Measurements from ENCODE around the gene DIP2C.

DIP2C gene

DNA sequence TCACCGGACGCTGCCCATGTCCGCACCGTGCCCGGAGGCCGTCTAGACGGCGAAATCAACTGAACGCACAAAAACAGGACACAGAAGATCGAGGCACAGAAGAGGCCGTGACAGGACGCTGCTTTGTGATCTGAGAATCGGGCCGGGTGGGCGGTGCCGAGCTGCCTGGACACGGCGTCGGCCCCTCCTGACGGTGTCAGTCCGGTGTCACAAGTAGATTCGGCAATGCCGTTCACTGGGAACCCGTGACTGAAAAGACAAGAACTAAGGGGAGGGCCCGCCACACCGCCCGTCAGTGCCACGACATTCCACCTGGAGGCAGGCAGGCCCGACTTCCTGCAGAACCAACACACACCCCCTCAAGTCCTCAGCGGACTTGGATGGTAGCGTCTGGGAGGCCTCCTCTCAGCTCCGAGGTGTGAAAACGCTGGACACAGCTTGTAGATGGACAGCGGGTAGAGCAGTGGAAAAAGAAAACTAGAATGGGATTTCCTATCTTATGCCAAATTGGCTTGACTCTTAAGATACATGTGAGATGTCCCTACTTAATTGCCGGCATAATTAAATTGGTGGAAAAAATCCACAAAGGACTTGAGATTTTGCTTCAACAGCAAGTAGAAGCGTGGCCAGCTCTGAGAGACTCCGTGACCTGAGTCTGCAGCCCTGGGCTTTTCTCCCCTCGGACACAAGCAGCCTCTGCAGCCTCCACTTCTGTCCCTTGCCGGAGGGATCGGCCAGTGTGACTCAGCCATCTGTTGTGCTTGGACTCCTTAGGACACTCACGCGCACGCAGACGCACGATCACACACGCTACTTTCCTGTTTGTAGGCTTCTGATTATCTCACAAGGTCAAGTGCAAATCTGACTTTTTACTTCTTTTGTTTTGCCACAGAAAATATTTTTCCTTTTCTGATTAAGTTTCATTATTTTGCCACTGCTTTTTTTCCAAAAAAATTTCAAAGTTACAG, 269.0 kb downstream of the DIP2C start:
- no peak for DNase-seq (ENCODE audit: low read depth)
- TF ChIP-seq, protein P1, sequence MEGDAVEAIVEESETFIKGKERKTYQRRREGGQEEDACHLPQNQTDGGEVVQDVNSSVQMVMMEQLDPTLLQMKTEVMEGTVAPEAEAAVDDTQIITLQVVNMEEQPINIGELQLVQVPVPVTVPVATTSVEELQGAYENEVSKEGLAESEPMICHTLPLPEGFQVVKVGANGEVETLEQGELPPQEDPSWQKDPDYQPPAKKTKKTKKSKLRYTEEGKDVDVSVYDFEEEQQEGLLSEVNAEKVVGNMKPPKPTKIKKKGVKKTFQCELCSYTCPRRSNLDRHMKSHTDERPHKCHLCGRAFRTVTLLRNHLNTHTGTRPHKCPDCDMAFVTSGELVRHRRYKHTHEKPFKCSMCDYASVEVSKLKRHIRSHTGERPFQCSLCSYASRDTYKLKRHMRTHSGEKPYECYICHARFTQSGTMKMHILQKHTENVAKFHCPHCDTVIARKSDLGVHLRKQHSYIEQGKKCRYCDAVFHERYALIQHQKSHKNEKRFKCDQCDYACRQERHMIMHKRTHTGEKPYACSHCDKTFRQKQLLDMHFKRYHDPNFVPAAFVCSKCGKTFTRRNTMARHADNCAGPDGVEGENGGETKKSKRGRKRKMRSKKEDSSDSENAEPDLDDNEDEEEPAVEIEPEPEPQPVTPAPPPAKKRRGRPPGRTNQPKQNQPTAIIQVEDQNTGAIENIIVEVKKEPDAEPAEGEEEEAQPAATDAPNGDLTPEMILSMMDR (IDR thresholded peaks at IDR 0.05; ENCODE audit: control insufficient read depth, extremely low read depth, insufficient read depth): no peak
- H3K4me3 ChIP-seq (ENCODE audit: low read depth, low read length): no peak overlapping the region

DNA sequence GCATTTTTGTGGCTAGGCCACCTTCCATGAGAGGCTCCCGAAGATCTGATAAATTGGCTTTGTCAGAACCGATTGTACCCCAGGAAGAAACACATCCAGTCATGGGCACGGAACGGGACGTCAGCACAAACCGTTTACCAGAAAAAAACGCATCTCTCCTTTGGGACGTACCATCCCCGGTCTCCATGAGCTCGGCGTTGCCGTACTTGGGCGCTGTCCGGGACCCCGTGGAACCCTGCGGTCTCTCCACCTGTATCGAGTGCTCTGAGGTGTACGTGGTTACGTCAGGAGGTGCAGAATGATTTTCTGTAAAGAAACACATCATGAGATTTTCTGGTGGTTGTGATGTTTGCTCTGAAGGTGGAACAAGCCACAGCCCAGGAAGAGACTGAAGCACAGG, 270.6 kb downstream of the DIP2C start:
- no peak overlapping the region for H3K4me3 ChIP-seq (ENCODE audit: low read depth, low read length)
- TF ChIP-seq, protein P1 (IDR thresholded peaks at IDR 0.05; ENCODE audit: control insufficient read depth, extremely low read depth, insufficient read depth): no peak
- DNase-seq (ENCODE audit: low read depth): no peak

DNA sequence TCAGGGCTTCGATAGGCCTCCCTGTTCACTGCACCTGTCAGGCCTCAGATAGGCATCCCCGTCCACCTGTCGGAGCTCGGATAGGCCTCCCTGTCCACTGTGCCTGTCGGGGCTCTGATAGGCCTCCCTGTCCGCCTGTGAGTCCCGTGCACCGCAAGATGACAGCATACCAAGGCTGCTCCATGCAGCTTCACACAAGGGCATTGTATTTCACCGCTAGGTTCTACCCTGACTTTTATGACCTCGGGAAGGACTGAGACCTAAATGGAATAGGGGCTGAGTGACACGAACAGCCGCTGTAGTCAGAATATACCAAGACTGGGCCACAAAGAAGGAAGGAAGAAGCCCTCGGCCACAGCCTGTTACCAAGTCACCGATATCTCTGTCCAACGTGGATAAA, 271.2 kb downstream of the DIP2C start:
- TF ChIP-seq, protein P1 (IDR thresholded peaks at IDR 0.05; ENCODE audit: control insufficient read depth, extremely low read depth, insufficient read depth): no peak
- no peak for DNase-seq (ENCODE audit: low read depth)

DNA sequence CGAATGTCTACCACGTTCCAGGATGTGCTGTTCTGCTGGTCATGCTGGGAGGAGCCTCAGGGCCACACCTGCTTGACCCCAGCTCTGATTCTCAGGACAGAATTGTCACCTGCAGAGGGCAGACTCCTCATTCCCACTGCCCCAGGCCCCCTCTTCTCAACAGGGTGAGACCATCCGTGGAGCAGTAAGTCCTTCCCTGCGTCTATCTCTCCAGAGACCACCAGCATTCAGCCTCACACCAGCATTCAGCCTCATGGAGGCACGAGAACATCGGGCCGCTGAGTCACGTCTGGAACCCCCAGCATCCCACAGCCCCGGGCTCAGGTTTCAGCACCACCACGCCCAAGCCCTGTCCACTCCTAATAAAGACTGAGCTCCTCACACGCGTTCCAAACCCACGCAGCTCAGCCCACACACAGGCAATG, 273.4 kb downstream of the DIP2C start:
- TF ChIP-seq, protein P1 (IDR thresholded peaks at IDR 0.05; ENCODE audit: control insufficient read depth, extremely low read depth, insufficient read depth): no peak
- DNase-seq (ENCODE audit: low read depth): no peak
- no peak overlapping the region for H3K4me3 ChIP-seq (ENCODE audit: low read depth, low read length)

More for the DNA sequence above, 271.2 kb downstream of the DIP2C start:
- H3K4me3 ChIP-seq (ENCODE audit: low read depth, low read length): no peak overlapping the region

DNA sequence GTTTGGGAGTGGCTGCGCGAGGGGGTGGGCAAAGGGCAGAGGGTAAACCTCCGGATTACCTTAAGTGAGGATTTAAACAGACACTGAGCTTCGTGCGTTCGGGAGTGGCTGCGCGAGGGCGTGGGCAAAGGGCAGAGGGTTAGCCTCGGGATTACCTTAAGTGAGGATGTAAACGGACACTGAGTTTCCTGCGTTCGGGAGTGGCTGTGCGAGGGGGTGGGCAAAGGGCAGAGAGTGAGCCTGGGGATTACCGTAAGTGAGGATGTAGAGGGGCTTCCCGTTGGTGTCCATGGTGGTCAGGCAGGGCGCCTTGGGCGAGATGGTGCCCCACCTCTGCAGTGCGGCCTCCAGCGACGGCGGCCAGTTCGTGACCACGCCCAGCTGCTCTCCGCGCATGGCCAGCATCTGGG, 275.8 kb downstream of the DIP2C start:
- TF ChIP-seq, protein P1 (IDR thresholded peaks at IDR 0.05; ENCODE audit: control insufficient read depth, extremely low read depth, insufficient read depth): no peak
- no peak overlapping the region for H3K4me3 ChIP-seq (ENCODE audit: low read depth, low read length)
- DNase-seq (ENCODE audit: low read depth): no peak

DNA sequence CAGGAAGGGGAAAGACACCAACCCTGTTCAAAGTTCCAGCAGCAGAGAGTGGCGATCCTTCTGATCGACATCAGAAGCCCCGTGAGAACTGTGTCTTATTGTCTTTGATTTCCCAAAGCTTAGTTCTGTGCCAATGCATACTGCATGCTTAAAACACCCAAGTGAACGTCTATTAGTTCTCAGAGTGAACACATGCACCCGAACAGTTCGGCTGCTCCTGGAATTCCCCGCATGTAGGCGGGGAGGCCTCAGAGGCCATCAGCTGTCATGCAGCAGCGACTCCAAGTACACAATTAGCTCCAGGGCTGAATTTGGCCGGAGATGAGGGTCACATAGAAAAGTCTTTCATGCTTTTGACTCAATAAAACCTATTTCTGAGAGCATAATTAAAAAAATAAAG, 277.4 kb downstream of the DIP2C start:
- TF ChIP-seq, protein P1 (IDR thresholded peaks at IDR 0.05; ENCODE audit: control insufficient read depth, extremely low read depth, insufficient read depth): no peak
- no peak overlapping the region for H3K4me3 ChIP-seq (ENCODE audit: low read depth, low read length)
- no peak for DNase-seq (ENCODE audit: low read depth)
